GM18867 (cell line): ENCODE data around the gene C2CD4D.

Experiments
- ATAC-seq: cut with Tn5 transposase; IDR thresholded peaks from one replicate; pipeline ENCODE4 v1.9.1; 2021; ENCODE audit warnings: mild to moderate bottlenecking, moderate library complexity; ENCODE audit not compliant: unreplicated experiment

C2CD4D gene

GRCh38 chr1:151790940-151791651 lies 48.5 kb downstream of the C2CD4D start:
- no peak for ATAC-seq

GRCh38 chr1:151790071-151790939 lies 49.3 kb downstream of the C2CD4D start, which contains the start of gene TDRKH:
Gene TDRKH (minus strand): TSS chr1:151790500. CDS start chr1:151783022, 7,478 bp downstream.
- ATAC-seq = peak; percentile 92
